ENCODE measurements around the gene TMTC2. TPM values are rescaled to one million over a fixed set of nuclear protein-coding genes. Genes with fewer than 3 reads are reported as not detected.

The TMTC2 gene
- total and polyA plus RNA-seq, 2 donors (not counting 3 experiments of a cell fraction or from before 2014, with no cell fraction given), result 4.1 to 7.8 TPM

DNA sequence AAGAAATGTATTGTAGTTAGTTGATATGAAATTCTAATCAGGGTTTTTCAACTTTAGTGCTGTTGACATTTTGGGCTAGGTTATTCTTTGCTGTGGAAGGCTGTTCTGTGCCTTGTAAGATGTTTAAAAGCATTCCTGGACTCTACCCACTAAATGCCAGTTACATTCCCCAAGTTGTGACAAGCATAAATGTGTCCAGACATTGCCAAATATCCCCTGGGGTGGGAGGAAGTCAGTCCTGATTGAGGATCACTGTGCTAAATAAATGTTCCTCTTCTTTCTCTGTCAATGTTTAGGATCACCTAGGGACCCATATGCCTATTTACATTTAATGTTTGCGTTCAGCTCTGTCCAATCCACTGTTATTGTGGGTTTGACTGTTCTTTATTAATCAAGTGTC, 268.3 kb downstream of the TMTC2 start:
- no peak for TF ChIP-seq MAX (IDR thresholded peaks at IDR 0.05; ENCODE audit: insufficient read depth, insufficient read length)
- TF ChIP-seq POLR2AphosphoS5 (IDR thresholded peaks at IDR 0.05; ENCODE audit: insufficient read depth, low read depth, low read length), result no peak
- TF ChIP-seq FOS (IDR thresholded peaks at IDR 0.05; ENCODE audit: borderline replicate concordance, insufficient read depth, low read length), result no peak
- TF ChIP-seq JUN (IDR thresholded peaks at IDR 0.05; ENCODE audit: borderline replicate concordance, insufficient read depth, insufficient read length, low read depth), result no peak
- TF ChIP-seq MYC (IDR thresholded peaks at IDR 0.05; ENCODE audit: low read depth, low read length), result no peak
- no peak for TF ChIP-seq EZH2 (IDR thresholded peaks at IDR 0.05; ENCODE audit: borderline replicate concordance, low read depth, low read length, severe bottlenecking)
- TF ChIP-seq GATA2 (IDR thresholded peaks at IDR 0.05; ENCODE audit: insufficient read depth, insufficient read length, low read depth, low read length), result no peak
- TF ChIP-seq POLR2A (IDR thresholded peaks at IDR 0.05; ENCODE audit: low read depth, low read length), result no peak
- TF ChIP-seq CTCF (IDR thresholded peaks at IDR 0.05; ENCODE audit: extremely low read depth in 1 of 2, insufficient read depth in 1 of 2, low read depth in 1 of 2, low read length in 2 of 2), result no peak
- POLR2A ChIA-PET, result no interaction called here
- Histone ChIP-seq H3K9me3 (replicated peaks; ENCODE audit: control insufficient read depth, insufficient read depth, low read length) (no peaks in the 10 kb centered on the region), H3K9me1 (replicated peaks; ENCODE audit: control insufficient read depth, extremely low read depth, insufficient read depth, low read length) (no peaks in the 10 kb centered on the region), H4K20me1 (replicated peaks; ENCODE audit: control insufficient read depth, extremely low read depth, insufficient read depth, low read length) (no peaks in the 10 kb centered on the region), H3K4me1 (ENCODE audit: control insufficient read depth, extremely low read depth, insufficient read depth, low read length) (no peaks in the 10 kb centered on the region), H3K9ac (replicated peaks; ENCODE audit: extremely low read depth, insufficient read depth, low read length) (no peak overlapping the region), H3K27me3 (ENCODE audit: control insufficient read depth in 2 of 2, insufficient read depth in 2 of 2, low read length in 2 of 2) (no peaks in the 10 kb centered on the region), H3K79me2 (ENCODE audit: control insufficient read depth, insufficient read depth, low read length) (no peaks in the 10 kb centered on the region), H3K4me3 (replicated peaks in 1 of 3; ENCODE audit: insufficient read depth in 1 of 3, low read depth in 1 of 3, low read length in 3 of 3) (no peak overlapping the region), H3K27ac (ENCODE audit: insufficient read depth, low read depth, low read length) (no peak overlapping the region), H3K4me2 (ENCODE audit: insufficient read depth, low read length) (no peak overlapping the region), H2AFZ (ENCODE audit: low read depth, low read length) (no peak overlapping the region), H3K36me3 (ENCODE audit: control insufficient read depth in 2 of 2, extremely low read depth in 1 of 2, insufficient read depth in 2 of 2, low read length in 2 of 2) (no peaks in the 10 kb centered on the region)
- dilution Hi-C loops (cut with MboI; ENCODE audit: extremely low pct_ligation_motif_present, low sequenced_read_pairs) (no loop called here), intact Hi-C loops (cut with micrococcal nuclease) (no loop called here)
- no peak for DNase-seq (ENCODE audit: low read depth, low spot score)
- CTCF ChIA-PET, result no interaction called here
- BruUV-seq (replicated peaks), result no TSS peak
- no peak for FAIRE-seq
